ENCODE results near the gene RPS3.

GRCh38 chr11:75352588-75353206, 46.6 kb upstream of the RPS3 start:
- TF ChIP-seq CTCF (IDR thresholded peaks at IDR 0.05) (no peak), POLR2A (IDR thresholded peaks at IDR 0.05) (no peak), POLR2AphosphoS5 (IDR thresholded peaks at IDR 0.05) (no peak)

Measured in breast epithelium (tissue), 3 donors.